HG03520 (cell line): ENCODE data around the gene SLC7A10.
"Not testable (repeated sequence)": the region's sequence is repeated elsewhere in the genome, so short reads cannot be mapped to it uniquely, and the experiment has no call there.

ENCODE experiments used
- ATAC-seq: cut with Tn5 transposase; IDR thresholded peaks from one replicate; pipeline ENCODE4 v1.9.1; 2021; ENCODE audit warnings: mild to moderate bottlenecking, moderate library complexity; ENCODE audit not compliant: unreplicated experiment

The SLC7A10 gene

GRCh38 chr19:33203529-33203928, 22.1 kb downstream of the SLC7A10 start:
- ATAC-seq, result no peak

GRCh38 chr19:33202546-33203507, 22.8 kb downstream of the SLC7A10 start:
- no peak for ATAC-seq

GRCh38 chr19:33201886-33202545, 23.6 kb downstream of the SLC7A10 start:
- ATAC-seq, result no peak

- no peak for ATAC-seq
Observed at GRCh38 chr19:33201473-33201872, 24.2 kb downstream of the SLC7A10 start.

GRCh38 chr19:33199441-33200265, 26.0 kb downstream of the SLC7A10 start:
- no peak for ATAC-seq

- ATAC-seq, result no peak
Observed at GRCh38 chr19:33198169-33198568, 27.5 kb downstream of the SLC7A10 start.

GRCh38 chr19:33197591-33198000, 28.1 kb downstream of the SLC7A10 start:
- ATAC-seq, result no peak

- no peak for ATAC-seq
Observed at GRCh38 chr19:33196446-33197193, 29.0 kb downstream of the SLC7A10 start.

- ATAC-seq, result no peak
Observed at GRCh38 chr19:33195645-33196347, 29.9 kb downstream of the SLC7A10 start.

- ATAC-seq, result no peak
Observed at GRCh38 chr19:33194886-33195644, 30.6 kb downstream of the SLC7A10 start.

GRCh38 chr19:33194532-33194885, 31.1 kb downstream of the SLC7A10 start:
- no peak for ATAC-seq

GRCh38 chr19:33193865-33194362, 31.7 kb downstream of the SLC7A10 start, which contains the start of gene LRP3:
LRP3 (plus strand) TSS chr19:33194330; CDS start chr19:33194786, 456 bp downstream.
- no peak for ATAC-seq

- no peak for ATAC-seq
Observed at GRCh38 chr19:33193269-33193864, 32.3 kb downstream of the SLC7A10 start.

- ATAC-seq, result no peak
Observed at GRCh38 chr19:33192010-33192409, 33.6 kb downstream of the SLC7A10 start.

- no peak for ATAC-seq
Observed at GRCh38 chr19:33191501-33191900, 34.1 kb downstream of the SLC7A10 start.

GRCh38 chr19:33191092-33191491, 34.6 kb downstream of the SLC7A10 start:
- not testable (repeated sequence) for ATAC-seq

GRCh38 chr19:33189453-33189852, 36.2 kb downstream of the SLC7A10 start:
- ATAC-seq, result no peak

GRCh38 chr19:33187183-33187540, 38.5 kb downstream of the SLC7A10 start:
- no peak for ATAC-seq
